Duodenal mucosa (tissue), 2 donors: ENCODE data around the gene NMT1.
A peak's percentile ranks its signal among the peaks of the same experiment; 100 is the strongest.

Experiments used
- H3K27ac ChIP-seq: one replicate; pipeline ENCODE4 v1.7.0; 2013; ENCODE audit warnings: low read depth, low read length
- H3K27me3 ChIP-seq, 2 donors: one replicate each; pipeline ENCODE4 v1.7.0; 2013; ENCODE audit warnings: low read length in 2 of 2, control low read depth in 1 of 2; ENCODE audit not compliant: insufficient read depth in 2 of 2, control insufficient read depth in 1 of 2
- H3K36me3 ChIP-seq, 2 donors: one replicate each; pipeline ENCODE4 v1.7.0; 2013; ENCODE audit warnings: low read length in 2 of 2, control low read depth in 1 of 2; ENCODE audit not compliant: insufficient read depth in 2 of 2, control insufficient read depth in 1 of 2
- H3K4me1 ChIP-seq, 2 donors: one replicate each; pipeline ENCODE4 v1.7.0; 2013; ENCODE audit warnings: low read length in 2 of 2, control low read depth in 1 of 2; ENCODE audit not compliant: insufficient read depth in 2 of 2, control insufficient read depth in 1 of 2
- H3K4me3 ChIP-seq, 2 donors: one replicate each; pipeline ENCODE4 v1.7.0; 2013; ENCODE audit warnings: low read length in 2 of 2, low read depth in 1 of 2
- H3K9ac ChIP-seq, 2 donors: one replicate each; pipeline ENCODE4 v1.7.0; 2013; ENCODE audit warnings: low read length in 2 of 2, low read depth in 1 of 2
- H3K9me3 ChIP-seq, 2 donors: one replicate each; pipeline ENCODE4 v1.7.0; 2013; ENCODE audit warnings: low read length in 2 of 2, control low read depth in 1 of 2; ENCODE audit not compliant: control insufficient read depth in 1 of 2

The NMT1 gene

DNA sequence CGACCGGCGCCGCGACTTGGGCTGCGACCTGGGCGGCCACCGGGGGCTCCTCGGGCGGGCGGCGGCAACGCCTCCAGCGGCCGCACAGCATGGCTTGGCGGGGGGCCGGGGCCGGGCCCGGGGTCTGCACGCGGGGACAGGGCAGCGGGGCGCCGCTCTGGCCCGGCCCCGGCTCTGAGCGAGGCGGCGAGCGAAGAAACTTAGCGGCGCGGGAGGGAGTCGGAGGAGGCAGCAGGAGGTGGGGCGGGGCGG is 71.1 kb downstream of the NMT1 start, which contains the start of gene PLCD3:
PLCD3 (minus strand) TSS at position 196 of the 252 bp plus-strand sequence; CDS start at position 91, 105 bp downstream.
- Histone ChIP-seq H3K9ac (peak within 1 kb of the TSS; percentile 84 to 95), H3K27me3 (no peaks in the 10 kb centered on the region), H3K36me3 (no peaks in the 10 kb centered on the region), H3K27ac (peak within 1 kb of the TSS; percentile 94), H3K4me1 (peaks cover 56 to 65% of the 10 kb centered on the region in 2 donors), H3K4me3 (peak within 1 kb of the TSS; percentile 87 to 89), H3K9me3 (no peaks in the 10 kb centered on the region)

DNA sequence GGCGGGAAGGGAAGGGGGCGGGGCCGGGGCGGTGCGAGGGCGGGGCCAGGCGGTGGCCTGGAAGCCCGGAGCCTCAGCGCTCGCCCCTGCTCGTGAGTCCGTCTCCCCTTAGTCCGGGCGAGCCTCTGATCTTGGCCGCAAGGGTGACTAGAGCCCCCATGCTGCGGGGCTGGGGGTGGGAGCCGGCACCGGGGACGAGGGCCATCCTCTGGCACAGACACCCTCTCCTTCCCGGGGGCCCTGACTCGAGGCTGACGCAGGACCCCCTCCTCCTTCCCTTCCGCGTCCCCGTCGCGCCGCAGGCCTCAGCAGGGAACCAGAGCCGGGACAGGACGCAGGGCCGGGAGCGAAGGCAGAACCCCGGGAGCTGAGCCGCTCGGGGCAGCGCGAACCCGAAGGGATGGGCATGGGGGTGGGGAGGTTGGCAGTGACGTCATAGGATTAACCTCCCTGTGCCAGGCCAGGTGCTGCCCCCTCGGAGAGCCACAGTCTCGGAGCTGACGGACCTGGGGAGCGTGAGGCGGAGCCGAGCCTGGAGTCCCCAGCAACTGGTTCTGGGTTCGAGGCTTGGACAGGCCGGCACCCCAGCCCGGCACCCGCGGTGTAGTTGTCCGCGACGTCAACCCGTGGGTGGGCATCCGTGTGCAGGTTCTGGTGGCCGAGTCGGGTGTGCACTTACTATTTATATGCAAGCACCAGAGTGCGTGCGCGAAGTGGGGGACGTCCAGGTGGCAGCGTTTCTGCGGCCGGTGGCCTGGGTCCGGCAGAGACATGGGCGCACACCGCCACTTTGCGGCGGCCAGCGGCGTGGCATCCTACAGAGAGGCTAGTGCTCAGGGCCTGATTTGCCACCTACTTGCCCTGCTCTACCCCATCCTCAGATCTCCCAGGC is 71.7 kb downstream of the NMT1 start:
- Histone ChIP-seq H3K27ac (peak overlapping the region; percentile 94), H3K9ac (peak overlapping the region; percentile 84 to 95), H3K4me1 (peaks cover 56 to 59% of the 10 kb centered on the region in 2 donors), H3K9me3 (no peaks in the 10 kb centered on the region), H3K27me3 (no peaks in the 10 kb centered on the region), H3K36me3 (no peaks in the 10 kb centered on the region), H3K4me3 (peak overlapping the region; percentile 87 to 89)

GRCh38 chr17:45135192-45135977 is 74.3 kb downstream of the NMT1 start, which contains the start of gene ACBD4:
Gene ACBD4 (plus strand): TSS chr17:45135687. CDS start chr17:45136145, 458 bp downstream.
- H3K9me3 ChIP-seq, result no peaks in the 10 kb centered on the region
- H3K9ac ChIP-seq, result peak within 1 kb of the TSS; percentile 86 to 97
- peak within 1 kb of the TSS; percentile 68 for H3K27ac ChIP-seq
- peak within 1 kb of the TSS; percentile 88 to 91 for H3K4me3 ChIP-seq
- H3K27me3 ChIP-seq, result no peaks in the 10 kb centered on the region
- H3K4me1 ChIP-seq, result peaks cover 43 to 47% of the 10 kb centered on the region in 2 donors
- peaks cover 0 to 9% of the 10 kb centered on the region in 2 donors for H3K36me3 ChIP-seq

DNA sequence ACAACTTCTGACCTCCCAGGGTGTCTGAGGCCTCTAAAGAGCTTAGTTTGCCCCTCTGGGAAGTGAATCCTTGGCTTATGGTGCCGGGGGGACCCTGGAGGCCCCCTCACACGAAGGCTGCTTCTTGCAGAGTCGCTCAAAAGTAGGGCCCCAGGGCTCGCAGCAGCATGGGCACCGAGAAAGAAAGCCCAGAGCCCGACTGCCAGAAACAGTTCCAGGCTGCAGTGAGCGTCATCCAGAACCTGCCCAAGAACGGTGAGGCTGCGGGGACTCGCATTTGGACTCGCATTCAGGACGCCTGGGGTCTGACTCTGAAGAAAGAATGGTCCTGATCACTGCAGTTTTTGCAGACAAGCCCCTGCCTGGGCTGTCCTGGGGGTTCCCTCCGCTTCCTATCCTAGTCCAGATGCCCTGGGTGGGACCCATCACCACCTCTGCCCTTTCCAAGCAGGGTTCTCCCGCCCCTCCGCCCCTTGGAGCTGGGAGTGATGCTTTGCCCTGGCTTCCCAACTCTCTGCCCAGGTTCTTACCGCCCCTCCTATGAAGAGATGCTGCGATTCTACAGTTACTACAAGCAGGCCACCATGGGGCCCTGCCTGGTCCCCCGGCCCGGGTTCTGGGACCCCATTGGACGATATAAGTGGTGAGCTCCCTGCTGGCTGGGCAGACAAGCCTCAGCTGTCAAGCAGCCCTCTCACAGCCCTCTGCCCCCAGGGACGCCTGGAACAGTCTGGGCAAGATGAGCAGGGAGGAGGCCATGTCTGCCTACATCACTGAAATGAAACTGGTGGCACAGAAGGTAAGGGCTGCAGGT is 75.1 kb downstream of the NMT1 start:
- H3K27me3 ChIP-seq, result no peaks in the 10 kb centered on the region
- peak overlapping the region; percentile 68 for H3K27ac ChIP-seq
- H3K9ac ChIP-seq, result peak overlapping the region; percentile 86 to 97
- H3K4me3 ChIP-seq, result peak overlapping the region; percentile 88 to 91
- H3K4me1 ChIP-seq, result peaks cover 37 to 40% of the 10 kb centered on the region in 2 donors
- H3K9me3 ChIP-seq, result no peaks in the 10 kb centered on the region
- H3K36me3 ChIP-seq, result peaks cover 0 to 9% of the 10 kb centered on the region in 2 donors

- Histone ChIP-seq H3K9ac (peak overlapping the region; percentile 63 to 86), H3K36me3 (peaks cover 0 to 9% of the 10 kb centered on the region in 2 donors), H3K9me3 (no peaks in the 10 kb centered on the region), H3K27me3 (no peaks in the 10 kb centered on the region), H3K4me1 (peaks cover 29 to 32% of the 10 kb centered on the region in 2 donors), H3K4me3 (peak overlapping the region; percentile 88 to 91), H3K27ac (peak overlapping the region; percentile 23)
Observed at GRCh38 chr17:45136846-45137560, 75.9 kb downstream of the NMT1 start.

- H3K4me3 ChIP-seq, result peak overlapping the region; percentile 43 to 91
- H3K27ac ChIP-seq, result peak overlapping the region; percentile 78
- no peaks in the 10 kb centered on the region for H3K27me3 ChIP-seq
- H3K9me3 ChIP-seq, result no peaks in the 10 kb centered on the region
- H3K4me1 ChIP-seq, result peaks cover 29% of the 10 kb centered on the region in 2 donors
- peak overlapping the region; percentile 58 to 86 for H3K9ac ChIP-seq
- H3K36me3 ChIP-seq, result peaks cover 0 to 9% of the 10 kb centered on the region in 2 donors
Observed at GRCh38 chr17:45137561-45138305, 76.6 kb downstream of the NMT1 start.

GRCh38 chr17:45138911-45139532 is 77.9 kb downstream of the NMT1 start:
- H3K36me3 ChIP-seq, result peaks cover 0 to 9% of the 10 kb centered on the region in 2 donors
- H3K27ac ChIP-seq, result no peak overlapping the region
- H3K9ac ChIP-seq, result no peak overlapping the region
- no peak overlapping the region for H3K4me3 ChIP-seq
- no peaks in the 10 kb centered on the region for H3K9me3 ChIP-seq
- H3K4me1 ChIP-seq, result peaks cover 25 to 27% of the 10 kb centered on the region in 2 donors
- H3K27me3 ChIP-seq, result no peaks in the 10 kb centered on the region

GRCh38 chr17:45139533-45139920 is 78.4 kb downstream of the NMT1 start:
- Histone ChIP-seq H3K27ac (no peak overlapping the region), H3K9me3 (no peaks in the 10 kb centered on the region), H3K4me1 (peaks cover 25 to 28% of the 10 kb centered on the region in 2 donors), H3K4me3 (no peak overlapping the region), H3K9ac (no peak overlapping the region), H3K27me3 (no peaks in the 10 kb centered on the region), H3K36me3 (peaks cover 0 to 9% of the 10 kb centered on the region in 2 donors)
